Endometrium (tissue), 2 donors: ENCODE data around the gene TGFBI.

Source experiments
- FAIRE-seq: peaks from 2 replicates; lab custom pipeline; 2012; peaks lifted over from hg19 to GRCh38; lab: Jason Lieb, UNC
- donor health status: control.
- donor health status: control.

TGFBI gene

GRCh38 chr5:136064510-136064909 lies 35.7 kb downstream of the TGFBI start:
- FAIRE-seq = no peak

- no peak for FAIRE-seq
Measured at GRCh38 chr5:136065588-136065987, 36.8 kb downstream of the TGFBI start.

- no peak for FAIRE-seq
Measured at GRCh38 chr5:136066661-136067271, 38.0 kb downstream of the TGFBI start.

- no peak for FAIRE-seq
Measured at GRCh38 chr5:136067422-136067821, 38.6 kb downstream of the TGFBI start.

- FAIRE-seq = no peak
Measured at GRCh38 chr5:136070486-136071285, 41.9 kb downstream of the TGFBI start.

- FAIRE-seq = no peak
Measured at GRCh38 chr5:136073714-136074529, 45.1 kb downstream of the TGFBI start.

GRCh38 chr5:136075466-136075891 lies 46.7 kb downstream of the TGFBI start:
- peak; percentile 66 for FAIRE-seq

GRCh38 chr5:136076067-136076466 lies 47.3 kb downstream of the TGFBI start:
- FAIRE-seq = no peak

- no peak for FAIRE-seq
Measured at GRCh38 chr5:136076881-136077445, 48.2 kb downstream of the TGFBI start.

- no peak for FAIRE-seq
Measured at GRCh38 chr5:136079195-136079985, 50.6 kb downstream of the TGFBI start.

GRCh38 chr5:136080113-136080482 lies 51.3 kb downstream of the TGFBI start:
- no peak for FAIRE-seq

GRCh38 chr5:136080483-136081216 lies 51.9 kb downstream of the TGFBI start:
- no peak for FAIRE-seq

- FAIRE-seq = no peak
Measured at GRCh38 chr5:136081217-136081591, 52.4 kb downstream of the TGFBI start.

GRCh38 chr5:136082390-136083193 lies 53.8 kb downstream of the TGFBI start:
- FAIRE-seq = peak; percentile 12

- FAIRE-seq = no peak
Measured at GRCh38 chr5:136084698-136085097, 55.9 kb downstream of the TGFBI start.

- no peak for FAIRE-seq
Measured at GRCh38 chr5:136086783-136087566, 58.2 kb downstream of the TGFBI start.

- no peak for FAIRE-seq
Measured at GRCh38 chr5:136087961-136088871, 59.4 kb downstream of the TGFBI start.

GRCh38 chr5:136089791-136090190 lies 61.0 kb downstream of the TGFBI start:
- FAIRE-seq = no peak
